Measurements from ENCODE around the gene ITPK1. TPM values are rescaled to one million over a fixed set of nuclear protein-coding genes. Genes with fewer than 3 reads are reported as not detected.
A peak's percentile ranks its signal among the peaks of the same experiment; 100 is the strongest.
"Not testable (repeated sequence)": the region's sequence is repeated elsewhere in the genome, so short reads cannot be mapped to it uniquely, and the experiment has no call there.

The ITPK1 gene
- total RNA-seq, 1 donor = 25.0 TPM

DNA sequence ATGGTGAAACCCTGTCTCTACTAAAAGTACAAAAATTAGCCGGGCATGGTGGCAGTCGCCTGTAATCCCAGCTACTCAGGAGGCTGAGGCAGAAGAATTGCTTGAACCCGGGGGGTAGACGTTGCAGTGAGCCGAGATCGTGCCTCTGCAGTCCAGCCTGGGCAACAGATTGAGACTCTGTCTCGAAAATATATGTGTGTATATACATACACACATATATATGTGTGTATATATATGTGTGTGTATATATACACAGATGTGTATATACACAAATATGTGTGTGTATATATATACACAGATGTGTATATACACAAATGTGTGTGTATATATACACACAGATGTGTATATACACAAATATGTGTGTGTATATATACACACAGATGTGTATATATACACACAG is 42.6 kb upstream of the ITPK1 start:
- H4K20me1 ChIP-seq (ENCODE audit: insufficient read depth, low read length); H3K4me1 ChIP-seq (ENCODE audit: insufficient read depth, low read length); H2AFZ ChIP-seq (ENCODE audit: low read length); H3K9me3 ChIP-seq (ENCODE audit: low read depth, low read length); H3K27me3 ChIP-seq (ENCODE audit: insufficient read depth, low read length); H3K36me3 ChIP-seq (ENCODE audit: insufficient read depth, low read length); H3K4me2 ChIP-seq (ENCODE audit: insufficient read depth, low read length); H3K79me2 ChIP-seq (ENCODE audit: insufficient read depth, low read length); DNase-seq (ENCODE audit: insufficient read length, low spot score, missing footprints); H3K4me3 ChIP-seq (ENCODE audit: insufficient read depth, low read length); H3K27ac ChIP-seq (ENCODE audit: low read depth, low read length): not testable (repeated sequence)

DNA sequence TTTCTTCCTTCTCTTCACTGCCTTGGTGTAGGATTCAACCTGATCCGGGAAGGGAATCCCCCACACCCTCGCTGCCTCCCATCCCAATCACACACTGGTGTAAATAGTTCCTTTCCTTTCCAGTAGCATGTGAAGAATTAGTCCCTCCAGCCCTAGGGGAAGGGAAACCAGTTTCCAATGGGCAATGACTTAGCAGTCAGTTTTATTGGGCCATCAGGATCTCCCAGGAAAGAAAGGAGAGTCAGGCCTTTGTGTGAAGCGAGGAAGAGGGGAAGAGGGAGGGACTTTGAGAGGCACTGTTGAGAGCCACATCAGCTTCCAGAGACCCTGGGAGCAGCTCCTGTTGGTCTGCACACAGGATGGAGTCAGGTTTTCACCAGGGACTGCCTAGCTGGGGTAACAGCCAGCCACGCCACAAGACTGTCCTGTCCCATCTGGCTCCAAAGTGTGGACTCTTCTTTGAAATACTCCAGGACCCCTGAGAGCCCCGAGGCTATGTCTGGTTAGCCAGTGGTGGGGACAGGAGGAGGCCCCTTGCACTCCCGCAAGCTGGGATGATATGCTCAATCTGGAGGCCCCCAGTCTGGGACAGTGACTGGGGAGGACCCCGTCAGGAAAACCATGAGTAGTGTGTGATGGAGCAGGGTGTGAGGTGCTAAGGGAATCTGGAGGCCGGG is 41.1 kb upstream of the ITPK1 start:
- no peak overlapping the region for H3K4me3 ChIP-seq (ENCODE audit: insufficient read depth, low read length)

DNA sequence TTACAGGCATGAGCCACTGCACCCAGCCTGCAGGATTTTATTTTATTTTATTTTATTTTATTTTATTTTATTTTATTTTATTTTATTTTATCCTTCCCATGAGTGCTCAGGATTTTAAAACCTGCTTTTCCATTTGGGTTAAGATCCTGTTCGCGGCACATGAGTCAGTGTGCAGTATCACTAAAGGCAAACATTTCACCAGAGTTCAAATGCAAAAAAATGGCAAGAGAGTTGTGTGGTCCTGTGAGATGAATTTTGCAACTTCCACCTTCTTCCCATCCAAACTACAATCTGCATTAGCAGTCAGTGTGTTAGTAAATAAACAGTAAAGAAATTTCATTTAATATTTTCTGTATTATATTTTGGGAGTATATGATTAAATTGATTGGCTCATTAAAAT is 39.9 kb upstream of the ITPK1 start:
- Histone ChIP-seq H2AFZ (ENCODE audit: low read length) (no peak overlapping the region), H3K79me2 (ENCODE audit: insufficient read depth, low read length) (no peaks in the 10 kb centered on the region), H3K4me3 (ENCODE audit: insufficient read depth, low read length) (no peak overlapping the region), H3K4me1 (ENCODE audit: insufficient read depth, low read length) (no peaks in the 10 kb centered on the region), H3K36me3 (ENCODE audit: insufficient read depth, low read length) (no peaks in the 10 kb centered on the region), H4K20me1 (ENCODE audit: insufficient read depth, low read length) (no peaks in the 10 kb centered on the region), H3K27me3 (ENCODE audit: insufficient read depth, low read length) (no peaks in the 10 kb centered on the region), H3K27ac (ENCODE audit: low read depth, low read length) (no peak overlapping the region), H3K9me3 (ENCODE audit: low read depth, low read length) (no peaks in the 10 kb centered on the region), H3K4me2 (ENCODE audit: insufficient read depth, low read length) (no peak overlapping the region)
- no peak for DNase-seq (ENCODE audit: insufficient read length, low spot score, missing footprints)
- TF ChIP-seq, protein P1, sequence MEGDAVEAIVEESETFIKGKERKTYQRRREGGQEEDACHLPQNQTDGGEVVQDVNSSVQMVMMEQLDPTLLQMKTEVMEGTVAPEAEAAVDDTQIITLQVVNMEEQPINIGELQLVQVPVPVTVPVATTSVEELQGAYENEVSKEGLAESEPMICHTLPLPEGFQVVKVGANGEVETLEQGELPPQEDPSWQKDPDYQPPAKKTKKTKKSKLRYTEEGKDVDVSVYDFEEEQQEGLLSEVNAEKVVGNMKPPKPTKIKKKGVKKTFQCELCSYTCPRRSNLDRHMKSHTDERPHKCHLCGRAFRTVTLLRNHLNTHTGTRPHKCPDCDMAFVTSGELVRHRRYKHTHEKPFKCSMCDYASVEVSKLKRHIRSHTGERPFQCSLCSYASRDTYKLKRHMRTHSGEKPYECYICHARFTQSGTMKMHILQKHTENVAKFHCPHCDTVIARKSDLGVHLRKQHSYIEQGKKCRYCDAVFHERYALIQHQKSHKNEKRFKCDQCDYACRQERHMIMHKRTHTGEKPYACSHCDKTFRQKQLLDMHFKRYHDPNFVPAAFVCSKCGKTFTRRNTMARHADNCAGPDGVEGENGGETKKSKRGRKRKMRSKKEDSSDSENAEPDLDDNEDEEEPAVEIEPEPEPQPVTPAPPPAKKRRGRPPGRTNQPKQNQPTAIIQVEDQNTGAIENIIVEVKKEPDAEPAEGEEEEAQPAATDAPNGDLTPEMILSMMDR (IDR thresholded peaks at IDR 0.05; ENCODE audit: extremely low read depth, low read depth, low read length) = no peak

More for the DNA sequence above, 41.1 kb upstream of the ITPK1 start:
- TF ChIP-seq, protein P1 (IDR thresholded peaks at IDR 0.05; ENCODE audit: extremely low read depth, low read depth, low read length) = no peak
- Histone ChIP-seq H3K4me1 (ENCODE audit: insufficient read depth, low read length) (no peaks in the 10 kb centered on the region), H4K20me1 (ENCODE audit: insufficient read depth, low read length) (no peaks in the 10 kb centered on the region), H3K27me3 (ENCODE audit: insufficient read depth, low read length) (no peaks in the 10 kb centered on the region), H2AFZ (ENCODE audit: low read length) (no peak overlapping the region), H3K79me2 (ENCODE audit: insufficient read depth, low read length) (no peaks in the 10 kb centered on the region), H3K9me3 (ENCODE audit: low read depth, low read length) (no peaks in the 10 kb centered on the region), H3K27ac (ENCODE audit: low read depth, low read length) (no peak overlapping the region), H3K4me2 (ENCODE audit: insufficient read depth, low read length) (no peak overlapping the region), H3K36me3 (ENCODE audit: insufficient read depth, low read length) (no peaks in the 10 kb centered on the region)
- DNase-seq (ENCODE audit: insufficient read length, low spot score, missing footprints) = peak; percentile 51

DNA sequence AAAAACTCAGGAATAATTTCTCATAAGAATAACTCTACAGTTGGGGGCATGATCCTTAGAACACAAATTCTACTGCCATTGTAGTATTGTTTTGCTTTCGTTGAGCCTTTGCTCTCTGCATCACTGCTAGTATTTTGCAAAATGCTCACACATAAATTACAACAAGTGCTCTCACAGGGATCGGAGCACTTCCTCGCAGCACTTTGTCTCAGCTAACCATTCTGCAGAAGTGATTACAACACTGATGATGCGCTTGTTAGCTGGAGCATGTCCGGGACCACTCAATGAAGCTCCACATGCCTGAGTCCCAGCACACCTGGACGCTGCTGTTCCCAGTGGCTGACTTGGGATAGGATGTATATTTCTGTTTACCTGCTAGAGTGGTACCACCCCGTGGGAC is 37.4 kb upstream of the ITPK1 start:
- TF ChIP-seq, protein P1 (IDR thresholded peaks at IDR 0.05; ENCODE audit: extremely low read depth, low read depth, low read length) = no peak
- Histone ChIP-seq H3K4me3 (ENCODE audit: insufficient read depth, low read length) (no peak overlapping the region), H3K9me3 (ENCODE audit: low read depth, low read length) (no peaks in the 10 kb centered on the region), H4K20me1 (ENCODE audit: insufficient read depth, low read length) (no peaks in the 10 kb centered on the region), H3K4me1 (ENCODE audit: insufficient read depth, low read length) (no peaks in the 10 kb centered on the region), H2AFZ (ENCODE audit: low read length) (no peak overlapping the region), H3K36me3 (ENCODE audit: insufficient read depth, low read length) (no peaks in the 10 kb centered on the region), H3K27ac (ENCODE audit: low read depth, low read length) (no peak overlapping the region), H3K27me3 (ENCODE audit: insufficient read depth, low read length) (no peaks in the 10 kb centered on the region), H3K79me2 (ENCODE audit: insufficient read depth, low read length) (no peaks in the 10 kb centered on the region), H3K4me2 (ENCODE audit: insufficient read depth, low read length) (no peak overlapping the region)
- DNase-seq (ENCODE audit: insufficient read length, low spot score, missing footprints) = peak; percentile 25

Data from osteoblast (primary cell).